D341Med (cell line): ENCODE data around the gene OGT.
"Not testable (repeated sequence)": the region's sequence is repeated elsewhere in the genome, so short reads cannot be mapped to it uniquely, and the experiment has no call there.

Source experiments
- DNase-seq: peaks from one replicate; pipeline ENCODE4 v3.0.0; 2012; ENCODE audit warnings: low spot score

OGT gene

GRCh38 chrX:71586929-71587328 is 54.0 kb downstream of the OGT start:
- DNase-seq: no peak

DNA sequence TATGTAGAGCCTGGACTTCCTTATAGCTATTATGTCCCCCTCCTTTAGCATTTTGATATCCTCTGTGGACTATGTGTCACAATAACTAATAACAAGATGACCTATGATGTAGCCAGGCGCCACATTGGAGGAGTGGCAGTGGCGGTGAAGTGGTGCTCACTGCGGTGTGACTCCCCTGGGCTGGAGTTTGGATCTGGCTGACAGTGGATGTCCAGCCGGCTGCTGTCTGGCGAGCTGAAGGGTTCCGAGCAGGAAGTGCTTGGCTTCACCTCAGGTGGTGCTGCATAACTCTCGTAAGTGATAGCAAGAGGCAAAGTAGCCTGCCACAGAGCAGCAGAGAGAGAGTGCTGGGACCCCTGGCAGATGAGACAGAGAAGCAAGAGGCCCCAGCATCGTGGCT is 60.3 kb downstream of the OGT start:
- DNase-seq: not testable (repeated sequence)

DNA sequence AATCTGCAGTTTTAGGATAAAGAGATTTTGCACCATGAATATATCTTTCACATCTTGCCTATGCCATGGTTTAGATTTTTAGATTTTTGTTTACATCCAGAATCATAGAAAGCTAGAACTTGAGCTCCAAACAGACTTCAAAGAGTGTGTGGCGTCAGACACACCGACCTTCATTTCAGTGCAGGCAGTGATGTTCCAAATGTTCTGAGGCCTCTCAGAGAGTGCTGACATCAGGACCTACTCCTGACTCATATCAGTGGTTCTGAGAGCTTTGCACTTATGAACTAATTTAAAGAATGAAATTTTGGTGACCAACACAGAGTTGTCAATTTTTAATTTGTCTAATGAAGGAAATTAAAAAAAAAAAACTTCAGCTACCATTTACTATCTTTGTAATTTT is 67.1 kb downstream of the OGT start:
- no peak for DNase-seq

DNA sequence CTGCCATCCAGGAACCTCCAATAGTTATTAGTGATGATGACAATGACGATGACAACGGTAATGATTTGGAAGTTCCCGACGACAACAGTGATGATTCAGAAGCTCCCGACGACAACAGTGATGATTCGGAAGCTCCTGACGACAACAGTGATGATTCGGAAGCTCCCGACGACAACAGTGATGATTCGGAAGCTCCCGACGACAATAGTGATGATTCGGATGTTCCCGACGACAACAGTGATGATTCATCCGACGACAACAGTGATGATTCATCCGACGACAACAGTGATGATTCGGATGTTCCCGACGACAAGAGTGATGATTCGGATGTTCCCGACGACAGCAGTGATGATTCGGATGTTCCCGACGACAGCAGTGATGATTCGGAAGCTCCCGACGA is 70.7 kb downstream of the OGT start:
- no peak for DNase-seq

DNA sequence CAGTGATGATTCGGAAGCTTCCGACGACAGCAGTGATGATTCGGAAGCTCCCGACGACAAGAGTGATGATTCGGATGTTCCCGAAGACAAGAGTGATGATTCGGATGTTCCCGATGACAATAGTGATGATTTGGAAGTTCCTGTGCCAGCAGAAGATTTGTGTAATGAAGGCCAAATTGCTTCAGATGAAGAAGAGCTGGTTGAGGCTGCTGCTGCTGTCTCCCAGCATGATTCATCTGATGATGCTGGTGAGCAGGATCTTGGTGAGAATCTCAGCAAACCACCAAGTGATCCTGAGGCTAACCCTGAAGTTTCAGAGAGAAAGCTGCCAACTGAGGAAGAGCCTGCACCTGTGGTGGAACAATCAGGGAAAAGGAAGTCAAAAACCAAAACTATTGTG is 71.2 kb downstream of the OGT start:
- no peak for DNase-seq

DNA sequence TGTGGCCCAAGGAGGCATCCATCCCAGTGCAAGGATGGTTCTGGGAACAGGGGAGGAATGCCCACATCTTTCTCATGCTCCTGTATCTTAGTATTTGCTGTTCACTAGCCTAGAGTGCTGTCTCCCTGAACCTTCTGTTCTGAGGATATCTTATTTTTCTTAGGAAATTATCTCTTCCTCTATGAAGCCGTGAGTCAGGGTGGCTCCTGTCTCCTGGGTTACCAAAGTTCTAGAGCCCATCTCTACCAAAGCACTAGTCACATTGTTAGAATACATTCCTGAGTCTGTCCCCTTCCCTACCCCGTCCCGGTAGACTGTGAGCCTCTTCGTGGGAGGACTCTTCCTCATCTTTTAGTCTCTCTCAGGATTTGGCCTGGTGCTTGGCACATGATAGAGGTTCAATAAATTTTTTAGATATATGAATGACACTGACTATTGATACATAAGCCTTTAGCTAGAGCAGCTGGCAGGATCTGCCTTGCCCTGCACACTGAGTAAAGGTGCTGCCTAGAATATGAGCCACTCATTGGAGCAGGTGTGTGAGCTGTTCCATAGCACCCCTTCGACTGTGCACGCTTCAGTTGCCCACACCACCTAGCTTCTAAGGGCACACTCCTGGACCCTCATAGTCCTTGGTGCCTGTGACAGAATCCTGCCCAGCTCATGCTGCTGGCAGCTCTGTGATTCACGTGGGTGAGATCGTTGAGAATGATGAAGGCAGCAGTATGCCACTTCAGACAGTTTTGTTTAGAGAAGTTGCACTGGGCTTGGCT is 72.1 kb downstream of the OGT start:
- no peak for DNase-seq

- DNase-seq: peak; percentile 62
Observed at GRCh38 chrX:71606536-71607216, 73.8 kb downstream of the OGT start.

DNA sequence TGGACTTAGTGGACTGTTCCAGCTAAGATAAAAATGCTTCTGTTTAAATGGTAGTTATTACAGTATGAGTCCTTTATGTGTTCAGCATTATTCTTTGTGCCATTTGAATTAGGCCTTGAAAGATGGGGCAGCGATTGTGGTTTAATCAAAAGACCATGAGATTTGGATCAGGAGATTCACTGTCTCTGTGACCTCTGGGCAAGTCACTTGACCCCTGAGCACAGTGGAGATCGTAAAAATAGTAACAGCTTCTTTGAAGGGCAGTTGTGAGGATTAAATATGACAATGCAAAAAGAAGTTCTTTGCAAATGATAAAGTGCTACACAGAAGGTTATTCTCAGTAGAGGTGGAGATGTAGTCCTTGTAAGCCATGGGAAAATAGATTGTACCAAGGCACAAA is 74.6 kb downstream of the OGT start:
- DNase-seq: no peak

DNA sequence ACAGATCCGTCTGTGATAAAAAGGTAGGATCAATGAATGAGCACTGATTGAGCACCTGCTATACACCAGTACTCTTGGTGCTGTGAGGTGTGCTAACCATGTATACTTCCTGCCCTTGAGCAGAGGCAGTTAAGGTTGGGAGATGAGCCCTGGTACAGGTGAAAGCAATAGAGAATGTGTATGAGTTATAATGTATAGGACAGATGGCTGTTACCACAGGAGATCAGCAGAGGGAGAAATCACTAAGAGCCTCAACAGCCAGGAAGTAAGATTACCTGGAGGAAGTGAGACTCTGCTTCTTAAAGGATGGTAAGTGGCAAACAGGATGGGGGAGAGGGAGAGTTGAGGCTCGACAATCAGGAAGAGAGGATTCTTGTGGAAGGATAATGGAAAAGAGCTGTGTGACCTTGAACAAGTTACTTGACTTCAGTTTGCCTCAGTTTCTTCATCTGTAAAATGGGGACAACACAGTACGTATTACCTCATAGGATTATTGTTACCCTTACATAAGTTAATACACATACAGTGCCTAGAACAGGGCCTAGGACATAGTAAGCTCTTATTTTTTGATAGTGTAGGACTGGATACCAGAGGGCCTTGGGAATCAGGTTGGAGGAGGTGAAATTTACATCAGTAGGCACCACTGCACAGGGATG is 76.3 kb downstream of the OGT start:
- DNase-seq: no peak

DNA sequence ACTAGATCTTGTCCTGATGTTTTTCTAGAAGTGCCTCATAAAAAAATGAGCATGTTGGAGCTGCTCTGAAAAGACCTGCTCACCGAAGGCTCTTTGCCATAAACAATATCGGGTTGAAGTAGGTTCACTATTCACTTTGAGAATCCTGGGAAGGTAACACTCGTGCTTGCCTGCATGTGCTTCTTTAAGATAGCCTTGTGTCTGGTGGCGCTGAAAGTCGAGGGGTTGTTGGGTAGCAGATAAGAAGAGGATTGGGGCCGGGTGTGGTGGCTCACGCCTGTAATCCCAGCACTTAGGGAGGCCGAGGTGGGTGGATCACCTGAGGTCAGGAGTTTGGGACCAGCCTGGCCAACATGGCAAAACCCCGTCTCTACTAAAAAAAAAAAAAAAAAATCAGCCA is 78.8 kb downstream of the OGT start:
- DNase-seq: not testable (repeated sequence)

DNA sequence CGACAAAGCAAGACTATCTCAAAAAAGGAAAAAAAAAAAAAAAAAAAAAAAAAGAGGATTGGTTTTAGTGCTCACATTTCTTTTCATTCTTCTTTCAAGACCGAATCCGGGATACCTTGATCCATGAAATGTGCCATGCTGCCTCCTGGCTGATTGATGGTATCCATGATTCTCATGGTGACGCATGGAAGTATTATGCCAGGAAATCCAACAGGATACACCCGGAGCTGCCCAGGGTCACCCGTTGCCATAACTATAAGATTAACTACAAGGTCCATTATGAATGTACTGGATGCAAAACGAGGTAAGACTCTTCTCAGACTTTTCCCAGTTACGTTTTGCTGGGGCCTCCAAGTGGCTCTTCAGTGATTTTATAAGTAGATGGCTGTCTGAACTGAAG is 79.4 kb downstream of the OGT start:
- DNase-seq: no peak

DNA sequence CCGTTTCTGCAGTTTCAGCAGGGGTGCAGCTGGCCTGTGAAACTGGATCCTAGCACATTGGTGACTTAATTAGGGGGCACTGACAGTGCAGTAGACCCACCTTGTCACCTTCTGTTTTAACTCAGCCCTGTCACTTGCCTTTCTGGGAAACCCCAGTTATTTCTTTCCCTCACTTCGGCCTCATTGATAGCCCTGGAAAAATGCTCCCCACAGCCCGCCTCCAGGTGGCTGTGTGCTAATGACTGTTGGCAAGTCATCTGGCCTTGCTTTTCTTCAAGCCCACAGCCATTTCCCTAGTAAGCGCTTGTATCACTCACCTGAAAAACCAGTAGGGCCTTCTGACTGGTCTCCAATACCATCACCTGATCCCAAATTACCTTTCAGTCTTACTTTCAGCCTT is 82.2 kb downstream of the OGT start:
- DNase-seq: no peak

DNA sequence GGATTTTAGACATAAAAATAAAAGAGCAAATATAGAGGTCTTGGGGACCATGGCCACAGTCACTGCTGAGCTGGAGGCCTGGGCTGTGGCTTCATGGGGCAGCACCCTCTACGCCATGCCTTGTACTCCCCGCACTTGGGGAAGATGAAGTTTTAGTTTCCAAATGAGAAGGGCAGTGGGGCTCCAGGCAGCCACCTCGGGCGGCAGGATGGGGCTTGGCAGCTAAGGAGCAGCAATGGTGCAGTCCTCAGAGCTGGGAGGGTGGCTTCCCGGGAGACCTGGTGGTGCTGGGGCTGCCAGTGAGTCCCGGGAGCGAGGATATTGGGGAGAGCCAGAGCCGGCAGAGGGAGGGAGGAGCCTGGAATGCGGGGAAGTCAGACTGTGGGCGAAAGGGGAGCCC is 83.0 kb downstream of the OGT start:
- no peak for DNase-seq

DNA sequence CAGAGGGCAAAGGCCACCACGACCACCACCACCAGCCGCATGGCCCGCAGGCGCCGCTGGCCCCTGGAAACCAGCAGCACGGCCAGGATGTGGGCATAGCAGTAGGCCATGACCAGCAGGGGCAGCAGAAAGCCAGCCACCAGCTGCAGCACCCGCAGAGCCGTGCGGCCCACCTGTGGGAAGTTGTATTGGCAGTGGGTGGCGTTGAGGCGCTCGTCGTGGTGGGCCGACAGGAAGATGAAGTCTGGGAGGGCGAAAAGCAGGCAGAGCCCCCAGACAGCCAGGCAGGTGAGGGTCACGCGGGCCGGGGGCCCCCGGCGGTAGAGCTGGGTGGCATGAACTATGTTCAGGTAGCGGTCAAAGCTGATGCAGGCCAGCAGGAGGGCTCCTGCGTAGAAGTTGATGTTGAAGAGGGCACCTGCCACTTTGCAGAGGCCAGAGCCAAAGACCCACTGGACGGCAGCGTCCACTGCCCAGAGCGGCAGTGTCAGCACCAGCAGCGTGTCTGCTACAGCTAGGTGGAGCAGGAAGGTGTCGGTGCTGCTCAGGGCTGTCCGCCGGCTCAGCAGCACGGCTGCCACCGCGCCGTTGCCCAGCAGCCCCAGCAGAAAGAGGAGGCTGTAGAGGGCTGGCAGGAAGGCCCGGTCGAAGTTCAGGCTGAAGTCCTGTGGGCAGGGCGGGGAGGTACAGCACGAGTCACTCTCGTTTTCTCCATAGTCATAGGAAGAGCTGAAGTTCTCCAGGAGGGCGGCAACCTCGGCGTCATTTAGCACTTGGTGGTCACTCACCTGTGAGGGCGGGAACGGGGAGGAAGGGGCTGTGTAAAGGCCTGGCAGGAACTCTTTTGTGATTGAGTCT is 84.0 kb downstream of the OGT start:
- DNase-seq: no peak

GRCh38 chrX:71617742-71618141 is 84.8 kb downstream of the OGT start:
- DNase-seq: no peak

GRCh38 chrX:71618303-71618721 is 85.4 kb downstream of the OGT start, which contains the start of gene CXCR3:
Gene CXCR3 (minus strand): TSS chrX:71618511. CDS start chrX:71618449, 62 bp downstream.
- DNase-seq: no peak

DNA sequence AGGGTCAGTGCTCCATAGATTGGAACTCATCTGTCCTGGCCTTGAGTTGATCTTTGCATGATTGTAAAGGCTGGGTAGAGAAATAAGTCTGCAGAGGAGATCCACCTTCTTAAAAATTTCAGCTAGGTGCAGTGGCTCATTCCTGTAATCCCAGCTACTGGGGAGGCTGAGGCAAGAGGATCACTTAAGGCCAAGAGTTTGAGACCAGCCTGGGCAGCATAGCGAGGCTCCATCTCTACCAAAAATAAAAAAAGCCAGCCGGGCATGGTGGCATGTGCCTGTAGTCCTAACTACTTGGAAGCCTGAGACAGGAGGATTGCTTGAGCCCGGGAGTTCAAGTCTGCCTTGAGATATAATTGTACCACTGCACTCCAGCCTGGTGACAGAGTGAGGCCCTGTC is 85.9 kb downstream of the OGT start:
- no peak for DNase-seq

- no peak for DNase-seq
Observed at GRCh38 chrX:71619193-71619592, 86.3 kb downstream of the OGT start.

DNA sequence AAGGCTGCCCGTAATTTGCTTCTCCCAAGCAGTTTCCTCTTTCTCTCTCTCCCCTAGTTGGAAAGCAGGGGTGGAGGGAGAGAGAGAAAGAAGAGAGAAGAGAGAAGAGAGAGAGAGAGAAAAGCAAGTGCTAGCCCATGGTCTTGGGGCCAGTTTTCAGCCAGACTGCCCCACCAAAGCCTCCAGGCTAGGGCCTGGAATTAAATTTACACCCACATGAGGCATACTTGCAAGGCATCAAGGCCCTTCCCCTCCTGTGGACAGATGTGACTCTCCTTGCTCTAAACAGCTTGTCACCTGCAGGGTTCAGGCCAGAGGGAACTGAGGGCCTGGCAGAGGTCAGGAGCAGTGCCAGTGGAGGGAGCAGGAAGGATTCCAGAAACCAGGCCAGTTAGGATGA is 87.1 kb downstream of the OGT start:
- DNase-seq: no peak

DNA sequence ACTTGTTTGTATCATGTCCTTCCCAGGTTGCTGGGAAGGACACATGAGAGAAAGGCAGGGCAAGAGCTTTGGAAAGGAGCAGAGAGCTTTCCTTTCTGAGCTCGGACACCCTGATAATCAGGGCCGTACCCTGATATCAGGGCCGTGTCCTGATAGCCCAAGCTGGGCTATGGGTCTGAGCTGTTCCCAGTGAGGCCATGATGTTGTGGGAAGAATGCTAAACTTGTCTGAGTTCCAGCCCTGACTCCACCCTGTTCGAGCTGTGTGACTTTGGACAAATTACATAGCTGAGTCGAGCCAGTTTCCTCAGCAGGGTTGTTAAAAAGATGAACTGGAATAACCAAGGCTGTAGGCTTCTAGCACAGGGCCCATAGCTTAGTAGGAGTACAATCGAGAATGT is 88.7 kb downstream of the OGT start:
- DNase-seq: no peak

GRCh38 chrX:71622032-71622575 is 89.2 kb downstream of the OGT start:
- DNase-seq: no peak
